ENCODE data around the gene ZFPM1.

The ZFPM1 gene

GRCh38 chr16:88417684-88418476 lies 35.2 kb upstream of the ZFPM1 start:
- DNase-seq (ENCODE audit: low read depth in 2 of 2), result no peak

GRCh38 chr16:88418869-88419268 lies 34.2 kb upstream of the ZFPM1 start:
- no peak for DNase-seq (ENCODE audit: low read depth in 2 of 2)

- no peak for DNase-seq (ENCODE audit: low read depth in 2 of 2)
Measured at GRCh38 chr16:88419790-88420189, 33.3 kb upstream of the ZFPM1 start.

- DNase-seq (ENCODE audit: low read depth in 2 of 2), result no peak
Measured at GRCh38 chr16:88420496-88420895, 32.6 kb upstream of the ZFPM1 start.

GRCh38 chr16:88421301-88421700 lies 31.8 kb upstream of the ZFPM1 start:
- DNase-seq (ENCODE audit: low read depth in 2 of 2), result no peak

- no peak for DNase-seq (ENCODE audit: low read depth in 2 of 2)
Measured at GRCh38 chr16:88421871-88422433, 31.1 kb upstream of the ZFPM1 start.

GRCh38 chr16:88422733-88423447 lies 30.2 kb upstream of the ZFPM1 start:
- DNase-seq (ENCODE audit: low read depth in 2 of 2), result no peak

- DNase-seq (ENCODE audit: low read depth in 2 of 2), result no peak
Measured at GRCh38 chr16:88423448-88423850, 29.6 kb upstream of the ZFPM1 start.

- no peak for DNase-seq (ENCODE audit: low read depth in 2 of 2)
Measured at GRCh38 chr16:88424587-88425235, 28.4 kb upstream of the ZFPM1 start.

GRCh38 chr16:88426018-88426417 lies 27.1 kb upstream of the ZFPM1 start:
- no peak for DNase-seq (ENCODE audit: low read depth in 2 of 2)

GRCh38 chr16:88427376-88427775 lies 25.7 kb upstream of the ZFPM1 start:
- no peak for DNase-seq (ENCODE audit: low read depth in 2 of 2)

GRCh38 chr16:88428156-88428555 lies 24.9 kb upstream of the ZFPM1 start:
- no peak for DNase-seq (ENCODE audit: low read depth in 2 of 2)

GRCh38 chr16:88428616-88429386 lies 24.3 kb upstream of the ZFPM1 start:
- DNase-seq (ENCODE audit: low read depth in 2 of 2), result no peak

- DNase-seq (ENCODE audit: low read depth in 2 of 2), result no peak
Measured at GRCh38 chr16:88429387-88430184, 23.5 kb upstream of the ZFPM1 start.

- no peak for DNase-seq (ENCODE audit: low read depth in 2 of 2)
Measured at GRCh38 chr16:88430185-88430523, 22.9 kb upstream of the ZFPM1 start.

- DNase-seq (ENCODE audit: low read depth in 2 of 2), result no peak
Measured at GRCh38 chr16:88430524-88431446, 22.3 kb upstream of the ZFPM1 start.

- no peak for DNase-seq (ENCODE audit: low read depth in 2 of 2)
Measured at GRCh38 chr16:88431651-88432050, 21.4 kb upstream of the ZFPM1 start.

- no peak for DNase-seq (ENCODE audit: low read depth in 2 of 2)
Measured at GRCh38 chr16:88432174-88432573, 20.9 kb upstream of the ZFPM1 start.

- no peak for DNase-seq (ENCODE audit: low read depth in 2 of 2)
Measured at GRCh38 chr16:88432753-88433152, 20.3 kb upstream of the ZFPM1 start.
